CD4-positive, alpha-beta T cell treated with Interleukin-15 for 1 hour (primary cell): ENCODE results near the gene SLC39A11.
A peak's percentile ranks its signal among the peaks of the same experiment; 100 is the strongest.
"Not testable (repeated sequence)": the region's sequence is repeated elsewhere in the genome, so short reads cannot be mapped to it uniquely, and the experiment has no call there.

Source experiments
- DNase-seq: peaks from one replicate; pipeline ENCODE4 v3.0.0-alpha.2; 2020

Gene SLC39A11

DNA sequence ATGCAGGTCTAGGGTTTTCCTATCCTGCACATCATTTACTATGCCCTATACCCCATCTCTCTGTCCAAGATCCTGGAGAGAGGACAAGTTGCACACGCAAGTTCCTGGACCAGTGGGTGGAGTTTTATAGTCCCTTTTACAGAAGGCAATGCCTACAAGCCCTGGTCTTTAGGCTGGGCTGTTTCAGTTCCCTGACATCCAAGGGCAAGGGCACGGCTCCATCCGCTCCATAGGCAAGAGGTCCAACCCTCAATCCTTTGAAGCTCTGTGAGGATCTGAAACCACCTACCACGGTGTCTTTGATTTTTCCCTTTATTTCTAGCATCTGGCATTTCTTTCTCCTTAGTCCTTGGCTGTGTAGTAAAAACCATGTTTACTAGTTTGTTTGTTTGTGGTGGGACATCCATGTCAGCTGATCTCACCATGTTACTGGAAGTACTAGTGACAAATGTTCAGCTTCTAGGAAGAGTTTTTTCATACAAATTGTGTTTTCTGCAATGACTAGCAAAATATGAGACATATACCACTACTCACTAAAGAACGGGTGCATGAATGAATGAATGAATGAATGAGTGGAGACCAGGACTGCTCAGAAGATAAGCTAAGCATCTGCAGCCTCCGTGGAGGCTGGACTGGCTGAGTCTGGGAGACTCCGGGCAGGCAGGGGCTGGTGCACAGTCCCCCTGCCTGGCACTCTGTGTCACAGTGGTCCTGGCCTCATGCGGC is 359.4 kb downstream of the SLC39A11 start:
- DNase-seq = no peak

- DNase-seq = no peak
These were observed 362.4 kb downstream of the SLC39A11 start for GRCh38 chr17:72730077-72730476.

DNA sequence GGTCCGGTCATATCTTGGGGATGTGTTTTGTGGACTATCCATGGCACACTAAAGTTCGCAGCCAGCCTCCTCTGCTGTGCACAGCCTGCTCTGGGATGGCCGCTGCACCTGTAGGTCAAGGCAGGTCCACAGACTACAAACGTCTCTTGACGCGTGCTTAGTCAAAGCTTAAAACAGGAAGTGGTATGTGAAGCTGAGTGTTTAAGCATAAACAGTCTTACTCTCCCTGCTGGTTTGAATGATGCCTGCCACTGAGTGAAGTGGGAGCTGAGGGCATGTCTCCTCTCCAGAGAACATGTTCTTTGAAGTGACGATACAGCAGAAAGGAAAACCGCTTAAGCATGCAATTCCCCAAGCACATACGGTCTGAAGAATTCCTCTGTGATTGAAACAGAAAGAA is 365.6 kb downstream of the SLC39A11 start:
- peak; percentile 26 for DNase-seq

DNA sequence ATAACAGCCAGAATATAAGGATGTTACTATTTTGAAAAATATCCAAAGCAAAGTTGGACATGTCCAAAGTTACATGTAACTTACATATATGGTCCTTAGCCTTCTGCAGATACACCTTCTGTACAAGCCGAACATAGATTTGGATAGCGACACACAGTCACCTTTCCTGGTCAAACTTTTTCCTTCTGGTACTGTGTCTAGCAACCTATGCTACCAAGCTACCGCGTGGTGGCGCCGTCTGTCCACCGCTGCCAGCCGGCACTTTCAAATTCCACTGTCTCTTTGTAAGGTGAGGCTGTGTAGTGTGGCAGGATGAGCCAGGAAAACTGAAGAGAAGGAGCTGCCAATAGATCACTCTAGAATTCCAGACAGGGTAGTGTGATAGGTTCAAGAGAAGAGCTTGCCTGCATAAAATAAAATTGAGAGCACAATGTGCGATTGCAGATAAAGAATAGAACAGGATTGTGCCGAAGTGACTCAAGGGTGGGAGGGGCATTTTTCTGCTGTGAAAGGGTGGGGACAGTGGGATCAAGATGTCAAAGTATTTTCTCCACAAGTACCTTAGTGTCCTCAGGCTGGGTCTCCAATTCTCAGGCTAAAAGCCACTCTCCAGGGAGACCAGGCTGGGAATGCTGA is 366.9 kb downstream of the SLC39A11 start:
- peak; percentile 26 for DNase-seq

GRCh38 chr17:72724267-72724666 is 368.2 kb downstream of the SLC39A11 start:
- DNase-seq = no peak

DNA sequence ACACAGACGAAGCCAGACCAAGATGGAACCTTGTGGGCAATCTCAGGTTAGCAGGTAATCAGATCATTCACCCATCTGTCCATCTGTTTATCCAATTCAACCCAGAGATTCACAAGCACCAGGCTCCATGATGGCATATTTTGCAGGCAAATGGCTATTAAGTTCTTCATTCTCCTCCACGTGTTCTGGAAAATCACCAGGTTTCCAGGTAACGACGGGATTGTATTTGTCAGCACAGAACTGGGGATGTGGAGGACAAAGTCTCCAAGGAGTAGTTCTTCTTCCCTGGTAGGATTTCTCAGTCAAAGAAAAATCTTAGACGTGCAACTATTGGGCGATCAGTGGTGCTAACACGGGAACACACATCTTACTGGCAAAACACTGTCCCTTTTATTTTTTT is 368.8 kb downstream of the SLC39A11 start:
- no peak for DNase-seq

- no peak for DNase-seq
These were observed 372.0 kb downstream of the SLC39A11 start for GRCh38 chr17:72720494-72720825.

GRCh38 chr17:72719578-72720493 is 372.7 kb downstream of the SLC39A11 start:
- peak; percentile 48 for DNase-seq

- DNase-seq = no peak
These were observed 373.3 kb downstream of the SLC39A11 start for GRCh38 chr17:72719206-72719577.

- DNase-seq = no peak
These were observed 374.8 kb downstream of the SLC39A11 start for GRCh38 chr17:72717676-72718075.

DNA sequence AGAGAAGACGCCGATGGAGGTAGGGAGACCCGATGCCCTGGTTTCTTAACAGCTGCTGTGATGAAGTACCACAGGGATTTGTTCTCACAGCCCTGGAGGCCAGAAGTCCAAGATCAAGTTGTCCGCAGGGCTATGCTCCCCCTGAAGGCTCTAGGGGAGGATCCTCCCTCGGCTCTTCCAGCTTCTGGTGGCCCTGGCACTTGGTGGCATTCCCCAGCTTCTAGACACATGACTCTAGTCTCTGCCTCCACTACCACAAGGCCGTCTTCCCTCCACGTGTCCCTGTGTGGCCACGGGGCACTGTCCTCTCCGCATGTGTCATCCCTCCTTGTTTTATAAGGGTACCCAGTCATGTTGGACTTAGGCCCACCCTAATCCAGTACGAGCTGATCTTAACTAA is 375.2 kb downstream of the SLC39A11 start:
- no peak for DNase-seq

DNA sequence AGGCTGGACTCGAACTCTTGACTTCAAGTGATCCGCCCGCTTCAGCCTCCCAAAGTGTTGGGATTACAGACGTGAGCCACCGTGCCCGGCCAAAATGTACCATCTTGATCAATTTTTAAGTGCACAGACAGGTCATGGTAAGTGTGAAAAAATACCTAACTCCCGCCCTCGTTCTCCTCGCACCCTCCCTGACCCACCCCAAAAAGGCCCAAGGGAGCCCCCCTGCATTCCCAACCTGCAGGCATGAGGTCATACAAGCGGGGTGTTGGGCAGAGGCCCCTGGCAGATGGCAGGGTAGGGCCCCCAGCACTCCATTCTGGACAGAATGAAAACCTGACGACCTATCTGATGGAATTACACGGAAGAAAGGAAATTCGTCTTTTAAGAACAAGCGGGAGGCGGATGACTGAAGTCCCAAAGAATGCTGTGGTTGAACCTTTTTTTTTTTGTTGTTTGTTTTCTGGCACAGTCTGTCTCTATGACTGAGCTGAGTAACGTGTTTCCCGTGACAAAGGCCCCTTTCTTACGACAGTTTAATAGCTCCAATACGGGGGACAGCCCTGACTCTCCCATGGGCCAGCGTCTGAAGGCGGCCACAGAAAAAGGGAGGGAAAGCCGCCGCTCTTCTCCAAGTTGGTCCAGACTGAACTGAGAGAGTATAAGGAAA is 376.4 kb downstream of the SLC39A11 start:
- no peak for DNase-seq

DNA sequence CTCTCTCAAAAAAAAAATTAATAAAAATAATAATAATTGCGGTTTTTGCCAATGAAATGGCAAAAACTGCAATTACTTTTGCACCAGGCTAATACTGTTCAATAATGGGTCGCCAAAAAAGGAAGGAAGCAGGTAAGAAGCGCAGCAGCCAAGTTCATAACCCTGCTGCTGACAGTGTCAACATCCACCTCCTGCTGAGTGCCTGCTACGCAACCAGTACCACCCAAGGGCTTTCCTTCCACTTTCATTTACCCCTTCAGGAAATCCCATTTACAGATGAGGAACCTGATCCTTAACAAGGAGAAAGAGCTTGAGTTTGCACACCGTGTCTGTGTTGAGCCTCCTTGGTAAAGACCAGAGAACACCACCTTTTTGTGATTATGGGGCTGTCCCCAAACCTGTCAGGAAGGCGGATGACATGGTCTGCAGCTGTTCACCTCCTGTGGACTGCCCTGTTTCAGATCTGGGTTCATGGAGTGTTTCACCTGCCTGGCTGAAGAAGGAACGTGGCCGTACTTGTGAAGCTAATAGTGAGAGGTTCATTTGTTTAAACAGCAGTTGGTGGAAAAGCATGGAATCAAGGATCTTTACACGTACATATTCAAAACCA is 378.0 kb downstream of the SLC39A11 start:
- DNase-seq = no peak

GRCh38 chr17:72713701-72714100 is 378.8 kb downstream of the SLC39A11 start:
- no peak for DNase-seq

GRCh38 chr17:72711521-72712310 is 380.8 kb downstream of the SLC39A11 start:
- no peak for DNase-seq

DNA sequence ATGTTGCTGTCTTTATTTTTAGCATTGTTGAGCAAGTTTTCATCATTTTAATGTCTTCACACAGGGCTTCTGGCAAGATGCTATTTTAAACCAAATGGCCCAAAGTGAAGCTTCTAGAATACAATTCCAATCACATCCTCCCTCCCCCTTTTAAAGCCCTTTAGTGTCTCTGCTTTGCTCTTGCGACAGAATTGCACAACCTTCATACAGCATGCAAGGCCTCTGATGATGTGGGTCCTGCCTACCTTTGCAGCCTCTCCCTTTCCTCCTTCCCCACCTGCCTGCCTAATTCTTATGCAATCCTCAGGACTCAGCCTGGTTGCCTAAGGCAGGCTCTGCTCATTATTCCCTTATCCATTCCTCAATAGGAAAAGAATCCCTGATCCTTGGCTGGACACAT is 381.7 kb downstream of the SLC39A11 start:
- DNase-seq = no peak

GRCh38 chr17:72710202-72710601 is 382.3 kb downstream of the SLC39A11 start:
- DNase-seq = no peak

GRCh38 chr17:72708682-72709081 is 383.8 kb downstream of the SLC39A11 start:
- DNase-seq = not testable (repeated sequence)

- no peak for DNase-seq
These were observed 384.6 kb downstream of the SLC39A11 start for GRCh38 chr17:72707881-72708280.

- no peak for DNase-seq
These were observed 386.0 kb downstream of the SLC39A11 start for GRCh38 chr17:72706396-72706981.

DNA sequence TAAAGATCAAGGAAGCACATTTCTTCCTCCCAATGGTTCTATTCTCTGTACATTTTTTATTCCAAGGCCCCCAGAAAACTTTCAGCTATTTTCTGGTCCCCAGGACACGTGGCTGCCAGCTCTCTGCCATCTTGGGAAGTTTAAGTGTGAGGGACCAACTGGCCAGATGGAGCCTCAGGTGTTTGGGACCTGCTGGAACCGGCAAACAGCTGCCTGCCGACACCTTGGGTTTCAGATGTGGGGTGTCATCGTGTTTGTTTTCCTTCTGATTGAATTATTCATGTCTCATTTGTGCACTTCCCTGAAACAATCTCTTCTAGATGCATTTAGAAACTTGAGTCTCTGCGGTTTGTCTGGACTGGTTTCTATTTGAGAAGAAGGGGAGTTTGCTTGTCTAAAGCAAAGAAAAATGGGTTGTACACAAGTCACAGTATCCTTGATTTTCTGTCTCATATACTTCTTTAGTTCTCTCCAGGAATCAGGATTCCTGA is 386.5 kb downstream of the SLC39A11 start:
- DNase-seq = no peak
